Coronary artery (tissue), 2 donors: Measurements from ENCODE around the gene PDZRN3.

ENCODE experiments used
- DNase-seq: peaks from one replicate; pipeline ENCODE4 v3.0.0-alpha.2; 2017; ENCODE audit warnings: low spot score
- H3K27ac ChIP-seq, 2 donors: fragments of 200-600 bp; sonication (generic); one replicate each; pipeline ENCODE4 v1.5.1; 2016 to 2019
- H3K4me3 ChIP-seq: fragments of 200-600 bp; sonication (generic); 2 replicates; pipeline ENCODE4 v1.5.1; 2016; ENCODE audit warnings: mild to moderate bottlenecking, moderate library complexity
- TF ChIP-seq, protein P1 (sequence below): fragments of 200-600 bp; sonication (generic); IDR thresholded peaks from one replicate; pipeline ENCODE4 v1.5.1; 2019; ENCODE audit warnings: antibody characterized with exemption

Gene PDZRN3

DNA sequence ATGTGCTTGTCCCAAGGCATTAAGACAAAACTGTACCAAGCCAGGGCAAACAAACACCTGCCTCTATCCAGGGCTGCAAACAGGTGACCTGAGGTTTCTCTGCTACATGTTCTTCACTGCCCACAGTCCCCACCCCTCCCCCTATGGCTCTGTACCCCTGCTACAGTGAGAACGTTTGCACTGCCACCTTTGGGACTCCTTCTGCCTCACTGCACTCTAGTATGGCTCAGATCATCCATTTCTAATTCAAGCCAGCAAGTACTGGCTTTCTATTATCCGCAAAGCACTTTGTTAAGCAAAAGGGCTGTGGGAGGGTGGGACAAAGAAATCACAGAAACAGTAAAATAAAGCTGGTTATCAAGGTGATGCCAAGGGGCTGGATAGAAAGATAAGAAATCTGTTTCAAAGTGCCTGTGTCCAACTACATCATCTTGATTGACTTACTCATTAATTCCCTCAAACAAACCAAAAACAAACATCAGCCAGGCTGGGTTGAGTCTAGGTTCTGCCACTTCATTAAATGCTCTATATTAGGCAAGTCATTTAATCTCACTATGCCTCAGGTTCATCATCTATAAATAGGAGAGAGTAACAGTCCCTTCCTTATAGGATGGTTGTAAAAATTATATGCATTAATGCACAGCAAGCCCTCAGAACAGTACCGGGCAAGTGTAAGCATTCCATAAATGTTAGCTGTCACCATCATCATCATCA lies 95.3 kb downstream of the PDZRN3 start:
- DNase-seq, result no peak
- Histone ChIP-seq H3K27ac (peak overlapping the region; percentile 41 to 43), H3K4me3 (peak overlapping the region; percentile 6)
- TF ChIP-seq, protein P1, sequence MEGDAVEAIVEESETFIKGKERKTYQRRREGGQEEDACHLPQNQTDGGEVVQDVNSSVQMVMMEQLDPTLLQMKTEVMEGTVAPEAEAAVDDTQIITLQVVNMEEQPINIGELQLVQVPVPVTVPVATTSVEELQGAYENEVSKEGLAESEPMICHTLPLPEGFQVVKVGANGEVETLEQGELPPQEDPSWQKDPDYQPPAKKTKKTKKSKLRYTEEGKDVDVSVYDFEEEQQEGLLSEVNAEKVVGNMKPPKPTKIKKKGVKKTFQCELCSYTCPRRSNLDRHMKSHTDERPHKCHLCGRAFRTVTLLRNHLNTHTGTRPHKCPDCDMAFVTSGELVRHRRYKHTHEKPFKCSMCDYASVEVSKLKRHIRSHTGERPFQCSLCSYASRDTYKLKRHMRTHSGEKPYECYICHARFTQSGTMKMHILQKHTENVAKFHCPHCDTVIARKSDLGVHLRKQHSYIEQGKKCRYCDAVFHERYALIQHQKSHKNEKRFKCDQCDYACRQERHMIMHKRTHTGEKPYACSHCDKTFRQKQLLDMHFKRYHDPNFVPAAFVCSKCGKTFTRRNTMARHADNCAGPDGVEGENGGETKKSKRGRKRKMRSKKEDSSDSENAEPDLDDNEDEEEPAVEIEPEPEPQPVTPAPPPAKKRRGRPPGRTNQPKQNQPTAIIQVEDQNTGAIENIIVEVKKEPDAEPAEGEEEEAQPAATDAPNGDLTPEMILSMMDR, result no peak

- TF ChIP-seq, protein P1, result no peak
- Histone ChIP-seq H3K4me3 (no peak overlapping the region), H3K27ac (no peak overlapping the region)
These were observed 99.2 kb downstream of the PDZRN3 start for GRCh38 chr3:73525591-73525990.

DNA sequence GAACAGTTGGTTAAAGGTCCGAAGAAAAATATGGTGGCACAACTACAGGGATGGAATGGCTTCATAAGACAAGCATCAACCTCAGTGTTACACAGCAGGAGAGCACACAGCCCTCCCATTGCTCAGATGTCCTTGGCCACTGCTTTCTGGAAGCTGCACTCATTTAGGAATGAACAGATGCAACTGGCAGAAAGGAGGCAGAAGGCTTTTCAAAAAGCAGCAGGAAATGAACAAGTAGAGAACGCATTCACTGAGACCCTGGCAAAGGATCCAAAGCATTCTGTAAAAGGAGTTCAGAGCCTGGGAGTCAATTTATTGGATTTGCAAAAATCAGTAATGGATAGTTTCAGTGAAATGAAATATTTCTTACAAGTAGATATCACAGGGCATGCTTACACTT lies 101.1 kb downstream of the PDZRN3 start:
- no peak for DNase-seq
- TF ChIP-seq, protein P1, result no peak
- no peak overlapping the region for H3K4me3 ChIP-seq
- H3K27ac ChIP-seq, result peak overlapping the region; percentile 39 to 46

More at GRCh38 chr3:73525591-73525990, 99.2 kb downstream of the PDZRN3 start:
- no peak for DNase-seq

GRCh38 chr3:73521734-73522336 lies 102.9 kb downstream of the PDZRN3 start:
- Histone ChIP-seq H3K4me3 (no peak overlapping the region), H3K27ac (peak overlapping the region; percentile 87 to 89)
- TF ChIP-seq, protein P1, result no peak
- DNase-seq, result no peak

DNA sequence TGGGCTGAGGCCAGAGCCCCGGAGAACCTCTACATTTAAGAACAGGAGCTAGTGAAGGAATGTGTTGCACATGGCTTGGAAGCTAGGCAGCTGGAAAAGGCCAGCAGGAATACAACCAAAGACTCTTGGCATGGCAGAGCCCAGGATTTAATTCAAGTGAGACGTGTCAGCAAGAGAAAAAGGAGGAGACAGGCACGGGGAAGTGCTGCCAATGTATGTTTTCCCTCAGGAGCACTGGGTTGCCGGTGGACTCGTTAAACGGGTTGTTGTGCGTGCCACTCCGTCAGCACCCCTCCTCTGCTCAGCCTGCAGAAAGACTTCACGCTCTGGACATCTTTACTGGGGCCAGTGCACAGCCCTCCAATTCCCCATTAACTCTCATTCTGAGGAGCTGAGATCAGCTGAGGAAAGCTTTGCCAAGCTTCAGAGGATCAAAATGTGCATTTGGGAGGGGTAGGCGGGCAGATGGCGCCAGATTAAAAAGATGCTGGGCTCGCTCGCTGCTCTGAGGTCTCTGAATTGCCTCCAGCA lies 103.7 kb downstream of the PDZRN3 start:
- Histone ChIP-seq H3K27ac (peak overlapping the region; percentile 87 to 89), H3K4me3 (peak overlapping the region; percentile 56)
- DNase-seq, result peak; percentile 79
- TF ChIP-seq, protein P1, result no peak

- H3K27ac ChIP-seq, result peak overlapping the region; percentile 87 to 89
- peak overlapping the region; percentile 37 for H3K4me3 ChIP-seq
- TF ChIP-seq, protein P1, result no peak
- DNase-seq, result peak; percentile 83
These were observed 108.1 kb downstream of the PDZRN3 start for GRCh38 chr3:73516631-73517030.

GRCh38 chr3:73513260-73513659 lies 111.5 kb downstream of the PDZRN3 start:
- Histone ChIP-seq H3K27ac (peak overlapping the region; percentile 29 to 45), H3K4me3 (no peak overlapping the region)
- TF ChIP-seq, protein P1, result no peak
- no peak for DNase-seq
